ENCODE data around the gene TNS3. TPM values are rescaled to one million over a fixed set of nuclear protein-coding genes. Genes with fewer than 3 reads are reported as not detected.

The TNS3 gene
- total and polyA plus RNA-seq, 9 of the 15 experiments (the other 6 are each of a cell fraction or from before 2014, with no cell fraction given) = 0.20 TPM; not detected in 8

DNA sequence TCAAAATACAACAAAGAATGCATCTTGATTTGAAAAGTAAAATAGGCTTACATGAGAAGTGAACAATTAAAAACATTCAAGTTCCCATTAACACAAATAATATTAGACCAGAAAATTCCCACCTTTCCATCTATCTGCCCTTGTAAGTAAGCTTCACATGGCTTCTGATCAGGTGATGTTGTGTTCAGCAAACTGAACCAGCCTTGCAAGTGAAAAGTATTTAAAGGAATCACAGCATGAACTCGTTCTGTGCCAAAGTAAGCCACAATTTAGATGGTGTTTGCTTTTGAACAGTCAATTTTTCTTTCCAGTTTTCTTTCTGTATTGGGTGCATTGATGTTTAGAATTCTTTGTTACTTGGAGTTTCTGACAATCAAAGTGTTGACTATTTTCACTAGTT, 347.9 kb downstream of the TNS3 start (continued):
- no peak for TF ChIP-seq HOMEZ (CRISPR knock-in tag; IDR thresholded peaks at IDR 0.05)
- no peak for TF ChIP-seq ESRRA (IDR thresholded peaks at IDR 0.05; ENCODE audit: borderline replicate concordance, low read depth)
- no peak for TF ChIP-seq ZFPM2 (CRISPR knock-in tag; IDR thresholded peaks at IDR 0.05)
- no peak for TF ChIP-seq HSF4 (CRISPR knock-in tag; IDR thresholded peaks at IDR 0.05; ENCODE audit: borderline replicate concordance)
- no peak for TF ChIP-seq MEIS2 (IDR thresholded peaks at IDR 0.05; ENCODE audit: partially characterized antibody)
- no peak for TF ChIP-seq ZNF384 (IDR thresholded peaks at IDR 0.05; ENCODE audit: low read depth, low read length)

DNA sequence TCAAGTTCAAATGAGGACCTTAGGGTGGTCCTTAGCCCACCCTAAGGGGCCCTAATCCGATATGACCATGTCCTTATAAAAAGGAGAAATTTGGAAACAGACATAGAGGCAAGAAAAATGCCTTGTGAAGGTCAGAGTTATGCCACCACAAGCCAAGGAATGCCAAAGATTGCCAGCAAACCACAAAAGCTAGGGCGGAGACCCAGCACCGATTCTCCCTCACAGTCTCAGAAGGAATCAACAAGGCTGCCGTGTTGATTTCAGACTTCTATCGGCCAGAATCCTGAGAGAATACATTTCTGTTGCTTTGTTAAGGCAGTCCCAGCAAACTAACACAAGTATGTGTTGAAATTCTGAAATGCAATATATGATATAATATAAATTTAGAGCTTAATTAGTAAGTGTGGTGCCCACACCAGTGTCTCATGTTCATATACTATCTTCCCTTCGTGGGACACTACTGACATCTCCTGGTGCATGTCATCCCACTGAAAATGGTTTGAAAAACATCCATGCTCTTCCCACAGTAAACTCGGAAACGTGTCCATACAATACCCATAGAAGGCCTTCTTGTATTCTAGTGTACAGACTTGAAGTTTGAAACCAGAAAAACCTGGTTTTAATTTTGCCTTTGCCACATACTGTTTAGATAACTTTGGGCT, 349.0 kb downstream of the TNS3 start:
- H3K4me2 ChIP-seq (ENCODE audit: insufficient read depth, low read length) = no peak overlapping the region
- H3K4me3 ChIP-seq = no peak overlapping the region
- peak in 2 of 4 experiments; percentile 35 to 50 for DNase-seq (ENCODE audit: extremely low read depth in 1 of 4, low spot score in 3 of 4)
- no peak overlapping the region for H3K27ac ChIP-seq (ENCODE audit: extremely low read depth, low read depth, low read length)
- peak; percentile 60; the same call in 2 of the 3 replicates for ATAC-seq
- no peaks in the 10 kb centered on the region for H3K9me3 ChIP-seq (replicated peaks; ENCODE audit: control insufficient read depth, insufficient read depth, low read depth, low read length)
- intact Hi-C loops (cut with micrococcal nuclease) = loop anchor here (1.0 to 2.0 kb wide), 3 partner anchors 53 to 1310 kb away; no protein-coding TSS in a partner anchor
- peaks cover 7% of the 10 kb centered on the region in 2 experiments; a peak in 4 of 5 replicates for H3K4me1 ChIP-seq (replicated peaks in 1 of 2; ENCODE audit: control insufficient read depth in 2 of 2, insufficient read depth in 2 of 2, low read length in 2 of 2)
- no peak overlapping the region for H2AFZ ChIP-seq (ENCODE audit: low read depth, low read length)
- peak; percentile 51 for FAIRE-seq
- POLR2A ChIA-PET = no interaction called here
- no TSS peak for BruUV-seq (replicated peaks)
- H3K79me2 ChIP-seq (ENCODE audit: control insufficient read depth, insufficient read depth, low read length) = no peaks in the 10 kb centered on the region
- WGBS (ENCODE audit: insufficient coverage, low coverage, missing lambda C conversion rate) = 12% methylated on average over 8 of the region's 8 CpGs
- no peaks in the 10 kb centered on the region for H4K20me1 ChIP-seq (replicated peaks; ENCODE audit: control insufficient read depth, insufficient read depth, low read length)
- CTCF ChIA-PET (ENCODE audit: low intra/inter-chr PET ratio) = interaction anchor here (0.6 to 1.2 kb wide), 2 partner anchors 21 to 1315 kb away, joined by 3 read pairs; no protein-coding TSS in a partner anchor
- no peaks in the 10 kb centered on the region for H3K9me1 ChIP-seq (ENCODE audit: control insufficient read depth, insufficient read depth, low read length)
- in situ Hi-C loops (cut with MboI) = loop anchor here (5.0 kb wide), 1 partner anchor 51 kb away; no protein-coding TSS in a partner anchor
- H3K27me3 ChIP-seq (ENCODE audit: control insufficient read depth in 2 of 2, insufficient read depth in 2 of 2, low read length in 2 of 2) = no peaks in the 10 kb centered on the region
- H3K9ac ChIP-seq (ENCODE audit: insufficient read depth in 1 of 2, low read depth in 2 of 2, low read length in 2 of 2) = no peak overlapping the region
- H3K36me3 ChIP-seq (ENCODE audit: control insufficient read depth, insufficient read depth, low read length) = no peaks in the 10 kb centered on the region
- TF ChIP-seq, protein P1, sequence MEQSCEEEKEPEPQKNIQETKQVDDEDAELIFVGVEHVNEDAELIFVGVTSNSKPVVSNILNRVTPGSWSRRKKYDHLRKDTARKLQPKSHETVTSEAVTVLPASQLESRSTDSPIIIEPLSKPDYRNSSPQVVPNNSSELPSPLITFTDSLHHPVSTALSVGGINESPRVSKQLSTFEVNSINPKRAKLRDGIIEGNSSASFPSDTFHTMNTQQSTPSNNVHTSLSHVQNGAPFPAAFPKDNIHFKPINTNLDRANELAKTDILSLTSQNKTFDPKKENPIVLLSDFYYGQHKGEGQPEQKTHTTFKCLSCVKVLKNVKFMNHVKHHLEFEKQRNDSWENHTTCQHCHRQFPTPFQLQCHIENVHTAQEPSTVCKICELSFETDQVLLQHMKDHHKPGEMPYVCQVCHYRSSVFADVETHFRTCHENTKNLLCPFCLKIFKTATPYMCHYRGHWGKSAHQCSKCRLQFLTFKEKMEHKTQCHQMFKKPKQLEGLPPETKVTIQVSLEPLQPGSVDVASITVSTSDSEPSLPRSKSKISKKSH (CRISPR knock-in tag; IDR thresholded peaks at IDR 0.05) = no peak
- TF ChIP-seq, protein P2, sequence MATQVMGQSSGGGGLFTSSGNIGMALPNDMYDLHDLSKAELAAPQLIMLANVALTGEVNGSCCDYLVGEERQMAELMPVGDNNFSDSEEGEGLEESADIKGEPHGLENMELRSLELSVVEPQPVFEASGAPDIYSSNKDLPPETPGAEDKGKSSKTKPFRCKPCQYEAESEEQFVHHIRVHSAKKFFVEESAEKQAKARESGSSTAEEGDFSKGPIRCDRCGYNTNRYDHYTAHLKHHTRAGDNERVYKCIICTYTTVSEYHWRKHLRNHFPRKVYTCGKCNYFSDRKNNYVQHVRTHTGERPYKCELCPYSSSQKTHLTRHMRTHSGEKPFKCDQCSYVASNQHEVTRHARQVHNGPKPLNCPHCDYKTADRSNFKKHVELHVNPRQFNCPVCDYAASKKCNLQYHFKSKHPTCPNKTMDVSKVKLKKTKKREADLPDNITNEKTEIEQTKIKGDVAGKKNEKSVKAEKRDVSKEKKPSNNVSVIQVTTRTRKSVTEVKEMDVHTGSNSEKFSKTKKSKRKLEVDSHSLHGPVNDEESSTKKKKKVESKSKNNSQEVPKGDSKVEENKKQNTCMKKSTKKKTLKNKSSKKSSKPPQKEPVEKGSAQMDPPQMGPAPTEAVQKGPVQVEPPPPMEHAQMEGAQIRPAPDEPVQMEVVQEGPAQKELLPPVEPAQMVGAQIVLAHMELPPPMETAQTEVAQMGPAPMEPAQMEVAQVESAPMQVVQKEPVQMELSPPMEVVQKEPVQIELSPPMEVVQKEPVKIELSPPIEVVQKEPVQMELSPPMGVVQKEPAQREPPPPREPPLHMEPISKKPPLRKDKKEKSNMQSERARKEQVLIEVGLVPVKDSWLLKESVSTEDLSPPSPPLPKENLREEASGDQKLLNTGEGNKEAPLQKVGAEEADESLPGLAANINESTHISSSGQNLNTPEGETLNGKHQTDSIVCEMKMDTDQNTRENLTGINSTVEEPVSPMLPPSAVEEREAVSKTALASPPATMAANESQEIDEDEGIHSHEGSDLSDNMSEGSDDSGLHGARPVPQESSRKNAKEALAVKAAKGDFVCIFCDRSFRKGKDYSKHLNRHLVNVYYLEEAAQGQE (IDR thresholded peaks at IDR 0.05; ENCODE audit: borderline replicate concordance) = peak; percentile 66
- TF ChIP-seq, protein P2 (CRISPR knock-in tag; IDR thresholded peaks at IDR 0.05; ENCODE audit: low read depth) = no peak
